GM21825 (cell line): Measurements from ENCODE around the gene GCNT4.

ENCODE experiments used
- ATAC-seq: cut with Tn5 transposase; IDR thresholded peaks from one replicate; pipeline ENCODE4 v1.9.1; 2021; ENCODE audit warnings: mild to moderate bottlenecking, moderate library complexity; ENCODE audit not compliant: unreplicated experiment

GCNT4 gene

DNA sequence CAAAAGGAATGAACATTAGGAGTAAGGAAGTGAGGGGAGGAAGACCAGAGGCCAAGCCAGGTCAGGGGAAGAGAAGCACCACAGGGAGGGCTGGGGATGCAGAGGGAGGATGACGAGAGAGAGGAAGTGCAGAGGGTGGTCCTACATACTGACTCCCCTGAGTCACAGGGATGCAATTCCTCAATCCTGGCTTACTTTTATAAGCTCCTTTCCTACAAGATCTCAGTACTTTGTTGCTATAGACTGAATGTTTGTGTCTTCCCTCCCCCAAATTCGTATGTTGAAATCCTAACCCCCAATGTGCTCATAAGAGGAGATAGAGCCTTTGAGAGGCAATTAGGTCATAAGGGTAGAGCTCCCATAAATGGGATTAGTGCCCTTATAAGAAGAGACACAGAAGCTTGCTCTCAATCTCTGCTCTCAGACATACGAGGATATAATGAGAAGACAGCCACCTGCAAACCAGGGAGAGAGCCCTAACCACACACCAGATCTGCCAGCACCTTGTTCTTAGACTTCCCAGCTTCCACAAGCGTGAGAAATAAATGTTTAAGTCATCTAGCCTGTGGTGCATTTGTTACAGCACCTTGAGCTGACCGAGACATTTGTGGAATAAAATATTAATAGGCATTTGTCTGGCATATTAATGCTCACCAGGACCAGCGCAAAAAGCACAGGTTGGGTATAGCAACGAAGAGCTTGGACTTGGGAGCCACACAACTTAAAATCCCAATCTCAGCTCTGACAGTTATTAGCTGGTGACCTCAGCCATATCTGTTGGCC is 33.4 kb downstream of the GCNT4 start:
- ATAC-seq = no peak

DNA sequence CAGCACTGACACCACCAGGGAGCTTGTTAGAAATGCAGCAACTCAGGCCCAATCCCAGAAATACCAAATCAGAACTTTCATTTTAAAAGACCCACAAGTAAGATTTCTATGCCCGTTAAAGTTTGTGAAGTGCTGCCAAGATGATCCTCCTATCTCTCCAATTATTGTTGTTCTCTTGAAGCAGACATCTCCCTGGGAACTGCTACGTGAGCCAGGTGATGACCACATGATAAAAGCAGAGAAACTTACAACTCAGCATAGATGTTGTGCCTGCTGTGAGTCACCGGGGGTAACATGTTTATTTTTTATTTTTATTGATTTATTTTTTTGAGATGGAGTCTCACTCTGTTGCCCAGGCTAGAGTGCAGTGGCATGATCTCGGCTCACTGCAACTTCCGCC is 34.4 kb downstream of the GCNT4 start:
- ATAC-seq = no peak

DNA sequence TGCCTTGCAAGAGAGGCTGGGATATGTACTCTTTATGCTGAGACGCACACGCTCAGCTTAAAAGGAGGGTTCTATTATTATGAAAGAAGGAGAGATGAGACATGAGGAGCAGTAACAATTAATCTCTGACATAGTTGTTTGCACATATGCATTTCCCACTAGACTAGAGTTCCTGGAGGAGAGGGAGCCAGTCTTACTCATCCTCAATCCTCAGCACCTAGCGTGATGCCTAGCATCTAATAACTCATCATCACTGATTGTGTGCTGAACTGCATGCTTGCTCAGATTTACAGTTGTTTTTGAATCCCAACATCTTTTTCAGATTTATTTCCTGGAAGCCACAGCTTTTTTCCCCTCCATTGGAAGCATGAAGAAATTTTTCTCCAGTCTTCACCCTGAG is 35.5 kb downstream of the GCNT4 start:
- ATAC-seq = no peak

DNA sequence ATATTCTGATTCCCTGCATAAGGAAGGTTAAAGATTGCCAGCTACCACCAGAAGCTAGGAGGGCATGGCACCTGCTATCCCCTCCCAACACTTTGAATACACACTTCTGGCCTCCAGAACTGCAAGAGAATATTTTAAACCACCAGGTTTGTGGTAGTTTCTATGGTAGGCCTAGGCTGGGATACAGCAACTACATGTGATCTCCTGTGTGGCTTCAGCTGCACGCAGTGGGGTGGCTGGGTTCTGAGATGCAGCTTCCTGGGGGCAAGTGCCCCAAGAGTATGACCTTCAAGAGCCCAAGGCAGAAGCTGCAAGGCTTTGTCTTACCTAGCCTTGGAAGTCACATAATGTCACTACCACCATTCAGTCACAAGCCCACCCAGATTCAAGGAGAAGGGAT is 39.6 kb downstream of the GCNT4 start:
- no peak for ATAC-seq

DNA sequence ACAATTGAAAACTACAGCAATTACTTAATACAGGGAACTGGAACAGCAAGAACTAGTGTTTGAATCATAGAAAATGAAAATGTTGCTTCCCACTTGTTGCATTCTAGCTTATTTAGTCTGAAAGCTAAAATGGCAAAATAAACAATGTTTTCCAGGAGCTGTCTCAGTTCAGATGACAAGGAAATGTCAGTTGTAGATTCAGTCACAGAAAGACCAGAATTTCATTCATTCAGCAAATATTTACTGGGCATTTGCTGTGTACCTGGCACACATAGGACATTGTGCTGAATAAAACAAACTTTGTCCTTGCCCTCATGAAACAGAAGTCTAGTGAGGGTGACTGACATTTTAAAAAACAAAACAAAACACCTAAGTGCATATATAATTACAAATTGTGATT is 41.5 kb downstream of the GCNT4 start:
- ATAC-seq = no peak

DNA sequence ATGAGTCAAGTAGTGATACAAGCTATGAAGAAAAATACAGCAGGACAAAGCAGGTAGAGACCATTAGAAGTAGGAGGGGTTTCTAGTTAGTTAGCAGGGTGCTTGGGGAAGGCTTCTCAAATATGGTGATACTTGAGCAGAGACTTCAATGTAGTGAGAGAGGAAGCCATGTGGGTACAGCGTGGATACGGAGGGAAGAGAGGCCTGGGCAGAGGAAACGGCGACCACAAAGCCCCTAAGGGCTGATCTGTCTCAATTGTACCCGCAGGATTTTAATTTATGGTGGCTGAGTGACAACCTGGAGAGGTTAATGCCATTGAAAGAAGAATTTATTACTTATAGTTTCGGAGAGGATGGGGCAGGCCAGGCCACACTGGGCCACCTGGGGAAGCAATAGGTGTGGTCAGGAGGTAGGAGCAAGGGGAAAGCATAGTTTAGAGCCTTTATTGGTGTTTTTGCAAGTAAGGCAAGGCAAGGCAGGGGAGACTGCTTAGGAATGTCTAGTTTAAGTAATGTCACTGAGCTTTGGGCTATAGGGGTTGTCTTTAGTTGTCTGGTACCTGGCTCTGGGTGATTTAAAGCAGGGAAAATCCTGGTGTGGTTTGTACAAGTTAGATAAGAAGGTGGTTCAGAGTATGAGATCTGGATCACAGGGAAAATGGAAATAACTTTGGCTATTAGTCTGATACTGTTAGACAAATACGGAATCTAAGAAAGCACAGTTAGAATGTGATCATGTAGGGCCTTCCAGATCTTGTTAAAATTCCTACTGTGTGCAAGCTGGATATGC is 42.6 kb downstream of the GCNT4 start:
- ATAC-seq = no peak

DNA sequence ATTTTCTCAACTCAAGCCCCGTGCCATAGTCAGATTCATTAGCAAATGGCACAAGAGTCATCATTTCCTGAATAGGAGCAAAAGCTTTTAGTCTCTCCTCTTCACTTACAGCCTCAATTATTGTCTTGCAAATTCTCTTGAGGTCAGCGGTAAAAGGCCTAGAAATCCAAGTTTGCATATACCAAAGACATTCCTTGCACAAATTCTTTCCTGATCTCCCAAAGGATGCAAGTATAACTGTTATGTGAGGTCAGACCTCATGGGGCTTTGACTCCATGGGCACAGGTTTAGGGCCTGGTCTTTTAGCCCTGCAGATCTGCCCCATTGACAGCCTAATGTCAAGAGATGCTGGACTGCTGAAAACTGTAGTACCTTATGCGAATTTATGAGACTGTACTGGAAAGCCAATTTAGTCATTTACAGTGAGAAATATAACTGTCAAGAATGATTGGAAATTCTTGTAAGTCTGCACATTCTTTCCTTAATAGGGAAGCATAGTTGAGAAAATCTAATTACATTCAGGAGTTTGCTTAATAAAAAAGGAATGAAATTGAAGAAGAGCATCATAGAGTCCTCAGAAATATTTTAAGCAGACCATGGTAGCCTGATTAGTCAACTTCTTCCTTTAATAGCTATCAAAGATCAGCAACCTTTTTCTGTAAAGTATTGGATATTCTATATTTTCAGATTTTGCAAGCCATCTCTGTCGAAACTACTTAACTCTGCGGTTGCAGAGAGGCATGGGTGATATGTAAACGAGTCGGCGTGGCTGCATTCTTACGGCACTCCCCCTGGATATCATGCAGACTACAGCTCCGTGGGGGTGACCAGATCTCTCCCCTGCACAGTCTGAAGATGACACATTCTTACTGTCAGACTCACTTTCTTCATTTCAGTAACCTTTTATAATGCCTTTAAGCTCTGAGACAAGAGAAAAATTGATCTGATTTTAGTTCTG is 45.2 kb downstream of the GCNT4 start:
- ATAC-seq = no peak

DNA sequence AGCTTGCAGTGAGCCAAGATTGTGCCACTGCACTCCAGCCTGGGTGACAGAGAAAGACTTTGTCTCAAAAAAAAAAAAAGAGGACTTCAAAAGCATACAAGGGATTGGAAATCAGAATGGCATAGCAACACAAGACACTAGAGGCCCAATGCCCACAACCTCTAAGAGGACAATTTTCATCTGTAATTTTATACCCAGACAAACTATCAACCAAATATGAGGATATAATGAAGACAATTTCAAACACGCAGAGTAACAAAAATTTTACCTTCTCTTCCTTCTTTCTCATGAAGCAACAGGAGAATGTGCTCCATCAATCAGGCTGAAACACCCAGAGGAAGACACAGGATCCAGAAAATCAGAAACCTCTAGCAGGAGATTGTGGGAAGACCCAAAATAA is 46.8 kb downstream of the GCNT4 start:
- no peak for ATAC-seq
